Upper lobe of left lung (tissue), 6 donors: ENCODE data around the gene KIF26B. TPM values are rescaled to one million over a fixed set of nuclear protein-coding genes. Genes with fewer than 3 reads are reported as not detected.

Experiments
- ATAC-seq, 2 donors: fragments of 200-7000 bp; cut with Tn5 transposase; one replicate each; pipeline ENCODE4 v1.9.1; 2022; ENCODE audit warnings: mild to moderate bottlenecking in 2 of 2, moderate library complexity in 2 of 2; ENCODE audit not compliant: low FRiP score in 2 of 2
- DNase-seq, 2 donors: peaks; one replicate each; pipeline ENCODE4 v3.0.0-alpha.2; 2019 to 2020
- H3K27ac ChIP-seq, 4 donors: fragments of 200-600 bp; sonication (generic); one replicate each; pipeline ENCODE4 v1.5.1; 2016 to 2019
- H3K27me3 ChIP-seq, 4 donors: fragments of 200-600 bp; sonication (generic); one replicate each; pipeline ENCODE4 v1.5.1; 2017 to 2019
- H3K36me3 ChIP-seq, 4 donors: fragments of 200-600 bp; sonication (generic); one replicate each; pipeline ENCODE4 v1.5.1; 2016 to 2019
- H3K4me1 ChIP-seq, 4 donors: fragments of 200-600 bp; sonication (generic); one replicate each; pipeline ENCODE4 v1.5.1; 2018 to 2019
- H3K4me3 ChIP-seq, 4 donors: fragments of 200-600 bp; sonication (generic); one replicate each; pipeline ENCODE4 v1.5.1; 2017 to 2019; ENCODE audit warnings: mild to moderate bottlenecking in 2 of 4, moderate library complexity in 1 of 4
- H3K9me3 ChIP-seq, 4 donors: fragments of 200-600 bp; sonication (generic); one replicate each; pipeline ENCODE4 v1.5.1; 2018 to 2019
- CTCF ChIP-seq, 6 experiments: fragments of 450-650 bp in 4 of 6; fragments of 200-600 bp in 2 of 6; sonication (generic) in 2 of 6; IDR thresholded peaks; one replicate each; pipeline ENCODE4 v1.5.1; 2016 to 2019; ENCODE audit warnings: antibody characterized with exemption in 6 of 6
- EP300 ChIP-seq, 4 donors: sonication (generic); formaldehyde crosslinking; IDR thresholded peaks; one replicate each; pipeline ENCODE4 v1.5.1; 2017; ENCODE audit warnings: antibody characterized with exemption in 4 of 4, control low read depth in 2 of 4
- POLR2A ChIP-seq, 4 donors: fragments of 450-650 bp; IDR thresholded peaks; one replicate each; pipeline ENCODE4 v1.5.1; 2016 to 2017; ENCODE audit warnings: antibody characterized with exemption in 4 of 4, mild to moderate bottlenecking in 2 of 4
- POLR2AphosphoS5 ChIP-seq, 2 donors: sonication (generic); formaldehyde crosslinking; IDR thresholded peaks; one replicate each; pipeline ENCODE4 v1.5.1; 2017; ENCODE audit warnings: antibody characterized with exemption in 2 of 2
- WGBS, 2 donors: methylation state at CpG; one replicate each; pipeline ENCODE4 v1.1.5; 2017 to 2018; 5-methylcytosine and 5-hydroxymethylcytosine counted together
- total RNA-seq, 6 donors: library from RNA; depleted of rRNA in 4 of 6; stranded (reverse); fragments of >200 nt in 4 of 6; gene quantifications; one replicate each; pipeline versions ENCODE4 v1.1.0 to v1.2.1, GENCODE V29; 2016 to 2021
- donor health status: DM: no; HTN: no; CAD: no; lungs with moderate emphysema.
- donor health status: DM: no; HTN: yes; CAD: no; lungs with severe emphysema.

Gene KIF26B
- total RNA-seq, 6 donors from 2014 or later = 1.2 to 4.3 (median 2.1) TPM

- TF ChIP-seq EP300 (IDR thresholded peaks at IDR 0.05) (no peak), POLR2A (IDR thresholded peaks at IDR 0.05) (no peak), POLR2AphosphoS5 (IDR thresholded peaks at IDR 0.05) (no peak), CTCF (IDR thresholded peaks at IDR 0.05) (no peak)
- no peaks in the 10 kb centered on the region for H3K9me3 ChIP-seq
- H3K27ac ChIP-seq = no peak overlapping the region
- ATAC-seq (no peak), DNase-seq (no peak)
- no peaks in the 10 kb centered on the region for H3K27me3 ChIP-seq
- peaks cover 0 to 10% (median 2%) of the 10 kb centered on the region in 4 donors for H3K4me1 ChIP-seq
- H3K4me3 ChIP-seq = no peak overlapping the region
- no peaks in the 10 kb centered on the region for H3K36me3 ChIP-seq
- WGBS, 2 donors = 67 to 70% methylated on average over 7 of the region's 7 CpGs
These were observed 17.2 kb downstream of the KIF26B start for GRCh38 chr1:245172026-245172425.

GRCh38 chr1:245172829-245173228 is 18.0 kb downstream of the KIF26B start:
- DNase-seq (no peak), ATAC-seq (no peak)
- 97 to 99% methylated on average over 2 of the region's 2 CpGs for WGBS, 2 donors
- Histone ChIP-seq H3K36me3 (no peaks in the 10 kb centered on the region), H3K9me3 (no peaks in the 10 kb centered on the region), H3K27me3 (no peaks in the 10 kb centered on the region), H3K27ac (no peak overlapping the region), H3K4me3 (no peak overlapping the region), H3K4me1 (peaks cover 0 to 9% (median 0%) of the 10 kb centered on the region in 4 donors)
- TF ChIP-seq POLR2A (IDR thresholded peaks at IDR 0.05) (no peak), EP300 (IDR thresholded peaks at IDR 0.05) (no peak), POLR2AphosphoS5 (IDR thresholded peaks at IDR 0.05) (no peak), CTCF (IDR thresholded peaks at IDR 0.05) (no peak)

- H3K36me3 ChIP-seq = no peaks in the 10 kb centered on the region
- no peak for ATAC-seq
- peaks cover 0 to 1% (median 0%) of the 10 kb centered on the region in 4 donors for H3K4me1 ChIP-seq
- H3K27me3 ChIP-seq = no peaks in the 10 kb centered on the region
- H3K9me3 ChIP-seq = no peaks in the 10 kb centered on the region
- H3K27ac ChIP-seq = no peak overlapping the region
- no peak for TF ChIP-seq POLR2A (IDR thresholded peaks at IDR 0.05)
- TF ChIP-seq EP300 (IDR thresholded peaks at IDR 0.05) = no peak
- no peak for TF ChIP-seq POLR2AphosphoS5 (IDR thresholded peaks at IDR 0.05)
- TF ChIP-seq CTCF (IDR thresholded peaks at IDR 0.05) = no peak
- 61 to 67% methylated on average over 21 of the region's 21 CpGs for WGBS, 2 donors
- no peak overlapping the region for H3K4me3 ChIP-seq
- DNase-seq = no peak
These were observed 18.8 kb downstream of the KIF26B start for GRCh38 chr1:245173446-245174211.

- H3K9me3 ChIP-seq = no peaks in the 10 kb centered on the region
- WGBS, 2 donors = 87 to 88% methylated on average over 10 of the region's 10 CpGs
- no peak for TF ChIP-seq CTCF (IDR thresholded peaks at IDR 0.05)
- no peak for TF ChIP-seq POLR2A (IDR thresholded peaks at IDR 0.05)
- no peak for TF ChIP-seq EP300 (IDR thresholded peaks at IDR 0.05)
- no peak for TF ChIP-seq POLR2AphosphoS5 (IDR thresholded peaks at IDR 0.05)
- DNase-seq = no peak
- H3K27me3 ChIP-seq = no peaks in the 10 kb centered on the region
- no peaks in the 10 kb centered on the region for H3K4me1 ChIP-seq
- no peak for ATAC-seq
- H3K36me3 ChIP-seq = no peaks in the 10 kb centered on the region
- H3K27ac ChIP-seq = no peak overlapping the region
- H3K4me3 ChIP-seq = no peak overlapping the region
These were observed 22.5 kb downstream of the KIF26B start for GRCh38 chr1:245177071-245177900.
